ENCODE data around the gene ZNF629. TPM values are rescaled to one million over a fixed set of nuclear protein-coding genes. Genes with fewer than 3 reads are reported as not detected.

The ZNF629 gene
- total RNA-seq, 1 donor from 2014 or later, result 13.7 TPM

DNA sequence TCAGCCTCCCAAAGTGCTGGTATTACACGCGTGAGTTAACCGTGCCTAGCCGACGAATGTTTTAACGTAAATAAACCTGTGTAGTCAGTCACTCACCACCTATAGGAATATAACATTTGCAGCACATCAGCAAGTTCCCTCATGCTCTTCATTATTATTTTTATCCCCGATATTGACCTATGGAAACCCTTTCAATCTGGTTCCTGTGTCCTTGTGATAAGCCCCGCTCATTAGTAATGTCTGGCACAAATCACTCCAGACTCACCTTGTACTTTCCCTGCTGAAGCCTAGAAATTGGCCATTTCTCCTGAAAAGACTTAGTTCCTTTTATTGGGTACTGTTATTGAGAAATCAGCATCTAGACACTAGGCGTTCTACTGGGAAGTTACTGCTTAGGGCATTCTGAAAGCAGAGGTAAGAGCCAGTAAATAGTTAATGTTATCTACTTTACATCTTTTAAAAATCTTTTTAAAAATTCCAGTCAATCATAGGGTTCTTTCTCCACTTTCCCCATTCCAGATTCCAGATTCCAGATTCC is 40.3 kb downstream of the ZNF629 start:
- Histone ChIP-seq H3K79me2 (ENCODE audit: low read depth) (peaks cover 23% of the 10 kb centered on the region), H3K4me3 (no peak overlapping the region), H3F3A (ENCODE audit: low read depth) (peaks cover 31% of the 10 kb centered on the region), H2AFZ (replicated peaks) (no peak overlapping the region), H3K9ac (no peak overlapping the region), H3K36me3 (no peaks in the 10 kb centered on the region), H4K20me1 (ENCODE audit: low read depth) (peaks cover 5% of the 10 kb centered on the region), H3K27me3 (no peaks in the 10 kb centered on the region), H3K4me1 (no peaks in the 10 kb centered on the region), H3K27ac (no peak overlapping the region), H3K4me2 (no peak overlapping the region), H3K9me3 (ENCODE audit: low read depth) (no peaks in the 10 kb centered on the region)
- no peak for DNase-seq (ENCODE audit: low spot score)
- TF ChIP-seq EZH2 (IDR thresholded peaks at IDR 0.05) (no peak), EZH2phosphoT487 (IDR thresholded peaks at IDR 0.05) (no peak)
- TF ChIP-seq, protein P1, sequence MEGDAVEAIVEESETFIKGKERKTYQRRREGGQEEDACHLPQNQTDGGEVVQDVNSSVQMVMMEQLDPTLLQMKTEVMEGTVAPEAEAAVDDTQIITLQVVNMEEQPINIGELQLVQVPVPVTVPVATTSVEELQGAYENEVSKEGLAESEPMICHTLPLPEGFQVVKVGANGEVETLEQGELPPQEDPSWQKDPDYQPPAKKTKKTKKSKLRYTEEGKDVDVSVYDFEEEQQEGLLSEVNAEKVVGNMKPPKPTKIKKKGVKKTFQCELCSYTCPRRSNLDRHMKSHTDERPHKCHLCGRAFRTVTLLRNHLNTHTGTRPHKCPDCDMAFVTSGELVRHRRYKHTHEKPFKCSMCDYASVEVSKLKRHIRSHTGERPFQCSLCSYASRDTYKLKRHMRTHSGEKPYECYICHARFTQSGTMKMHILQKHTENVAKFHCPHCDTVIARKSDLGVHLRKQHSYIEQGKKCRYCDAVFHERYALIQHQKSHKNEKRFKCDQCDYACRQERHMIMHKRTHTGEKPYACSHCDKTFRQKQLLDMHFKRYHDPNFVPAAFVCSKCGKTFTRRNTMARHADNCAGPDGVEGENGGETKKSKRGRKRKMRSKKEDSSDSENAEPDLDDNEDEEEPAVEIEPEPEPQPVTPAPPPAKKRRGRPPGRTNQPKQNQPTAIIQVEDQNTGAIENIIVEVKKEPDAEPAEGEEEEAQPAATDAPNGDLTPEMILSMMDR (IDR thresholded peaks at IDR 0.05), result no peak
- no peaks in the 10 kb centered on the region for H3K9me3 Mint-ChIP-seq
- H3K4me1 Mint-ChIP-seq, result peaks cover 14% of the 10 kb centered on the region
- peaks cover 5% of the 10 kb centered on the region for H3K27me3 Mint-ChIP-seq (ENCODE audit: insufficient read depth, low read depth)
- H3K4me3 Mint-ChIP-seq, result peak overlapping the region; percentile 92
- peaks cover 11% of the 10 kb centered on the region for H3K36me3 Mint-ChIP-seq
- H3K27ac Mint-ChIP-seq, result no peak overlapping the region

DNA sequence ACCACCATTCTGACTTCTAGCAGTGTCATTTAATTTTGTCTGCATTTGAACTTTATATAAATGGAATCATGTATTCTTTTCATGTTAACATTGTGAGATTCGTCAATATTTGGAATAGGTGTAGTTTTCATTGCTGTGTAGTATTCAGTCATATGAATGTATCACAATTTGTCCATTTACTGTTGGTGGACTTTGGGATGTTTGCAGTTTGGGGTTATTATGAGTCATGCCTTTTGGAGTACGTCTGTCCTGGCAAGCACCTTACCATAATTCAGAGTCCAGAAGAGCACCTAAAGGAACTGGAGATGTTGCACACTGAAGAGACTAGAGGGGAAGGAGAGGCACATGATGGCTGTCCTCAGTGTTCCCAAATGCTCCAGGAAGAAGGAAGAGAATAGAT is 41.9 kb downstream of the ZNF629 start:
- Histone ChIP-seq H3K27me3 (no peaks in the 10 kb centered on the region), H3K27ac (no peak overlapping the region), H3K4me2 (no peak overlapping the region), H3K4me3 (no peak overlapping the region), H3K36me3 (no peaks in the 10 kb centered on the region), H3K4me1 (no peaks in the 10 kb centered on the region), H3K9me3 (ENCODE audit: low read depth) (no peaks in the 10 kb centered on the region), H3F3A (ENCODE audit: low read depth) (peaks cover 31% of the 10 kb centered on the region), H3K79me2 (ENCODE audit: low read depth) (peaks cover 14% of the 10 kb centered on the region), H4K20me1 (ENCODE audit: low read depth) (peaks cover 5% of the 10 kb centered on the region), H2AFZ (replicated peaks) (no peak overlapping the region), H3K9ac (no peak overlapping the region)
- Mint-ChIP-seq H3K9me3 (no peaks in the 10 kb centered on the region), H3K4me3 (no peak overlapping the region), H3K27me3 (ENCODE audit: insufficient read depth, low read depth) (peaks cover 3% of the 10 kb centered on the region), H3K4me1 (peaks cover 14% of the 10 kb centered on the region), H3K27ac (no peak overlapping the region), H3K36me3 (peaks cover 8% of the 10 kb centered on the region)
- DNase-seq (ENCODE audit: low spot score), result no peak
- TF ChIP-seq EZH2 (IDR thresholded peaks at IDR 0.05) (no peak), EZH2phosphoT487 (IDR thresholded peaks at IDR 0.05) (no peak)
- TF ChIP-seq, protein P1 (IDR thresholded peaks at IDR 0.05), result no peak

DNA sequence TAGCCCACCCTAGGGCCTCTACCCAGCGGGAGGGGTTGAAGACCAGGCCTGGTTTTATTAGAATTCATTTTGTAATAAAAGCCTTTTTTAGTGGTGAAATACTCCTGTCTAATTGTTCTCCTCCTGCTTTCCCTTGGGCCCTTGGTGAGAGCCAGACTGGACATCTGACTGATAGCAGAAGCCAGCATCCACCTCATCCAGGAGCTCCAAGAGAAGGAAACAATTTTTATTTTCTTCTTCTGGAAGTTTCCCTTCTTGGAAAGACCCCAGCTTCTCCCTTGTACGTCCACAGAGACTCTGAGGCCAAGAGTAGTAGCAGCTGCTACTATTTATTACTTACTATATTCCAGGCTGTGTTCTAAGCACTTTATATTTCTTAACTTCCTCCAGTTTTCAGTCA is 42.8 kb downstream of the ZNF629 start:
- Histone ChIP-seq H3K4me1 (no peaks in the 10 kb centered on the region), H2AFZ (replicated peaks) (no peak overlapping the region), H3K79me2 (ENCODE audit: low read depth) (peaks cover 5% of the 10 kb centered on the region), H3K9ac (no peak overlapping the region), H3K4me2 (no peak overlapping the region), H3K27me3 (no peaks in the 10 kb centered on the region), H3F3A (ENCODE audit: low read depth) (peaks cover 31% of the 10 kb centered on the region), H4K20me1 (ENCODE audit: low read depth) (no peaks in the 10 kb centered on the region), H3K4me3 (no peak overlapping the region), H3K27ac (no peak overlapping the region), H3K36me3 (no peaks in the 10 kb centered on the region), H3K9me3 (ENCODE audit: low read depth) (no peaks in the 10 kb centered on the region)
- peaks cover 8% of the 10 kb centered on the region for H3K4me1 Mint-ChIP-seq
- TF ChIP-seq, protein P1 (IDR thresholded peaks at IDR 0.05), result no peak
- no peak for TF ChIP-seq EZH2phosphoT487 (IDR thresholded peaks at IDR 0.05)
- TF ChIP-seq EZH2 (IDR thresholded peaks at IDR 0.05), result no peak
- H3K4me3 Mint-ChIP-seq, result no peak overlapping the region
- DNase-seq (ENCODE audit: low spot score), result no peak
- no peak overlapping the region for H3K27ac Mint-ChIP-seq
- H3K36me3 Mint-ChIP-seq, result peaks cover 8% of the 10 kb centered on the region
- H3K27me3 Mint-ChIP-seq (ENCODE audit: insufficient read depth, low read depth), result peaks cover 3% of the 10 kb centered on the region
- no peaks in the 10 kb centered on the region for H3K9me3 Mint-ChIP-seq

All from neural progenitor cell (in vitro differentiated cells).